Measurements from ENCODE around the gene EMX2.

Gene EMX2

DNA sequence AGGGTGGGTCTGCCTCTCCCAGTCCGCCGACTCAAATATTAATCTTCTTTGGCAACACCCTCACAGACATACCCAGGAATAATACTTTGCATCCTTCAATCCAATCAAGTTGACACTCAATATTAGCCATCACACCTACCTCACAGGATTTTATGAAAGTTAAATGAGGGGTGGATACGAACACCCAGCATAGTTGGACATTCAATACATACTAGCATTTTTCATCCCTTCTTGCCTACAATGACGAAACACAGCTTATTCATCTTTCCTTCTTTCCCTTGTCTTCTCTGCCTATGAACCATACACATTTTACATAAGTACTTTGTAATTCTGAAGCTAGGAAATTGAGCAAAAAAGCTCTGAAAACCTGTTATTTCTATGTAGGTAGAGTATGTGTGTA, 48.5 kb downstream of the EMX2 start:
- no peak overlapping the region for H3K4me3 ChIP-seq (ENCODE audit: low read depth, low read length)
- TF ChIP-seq, protein P1, sequence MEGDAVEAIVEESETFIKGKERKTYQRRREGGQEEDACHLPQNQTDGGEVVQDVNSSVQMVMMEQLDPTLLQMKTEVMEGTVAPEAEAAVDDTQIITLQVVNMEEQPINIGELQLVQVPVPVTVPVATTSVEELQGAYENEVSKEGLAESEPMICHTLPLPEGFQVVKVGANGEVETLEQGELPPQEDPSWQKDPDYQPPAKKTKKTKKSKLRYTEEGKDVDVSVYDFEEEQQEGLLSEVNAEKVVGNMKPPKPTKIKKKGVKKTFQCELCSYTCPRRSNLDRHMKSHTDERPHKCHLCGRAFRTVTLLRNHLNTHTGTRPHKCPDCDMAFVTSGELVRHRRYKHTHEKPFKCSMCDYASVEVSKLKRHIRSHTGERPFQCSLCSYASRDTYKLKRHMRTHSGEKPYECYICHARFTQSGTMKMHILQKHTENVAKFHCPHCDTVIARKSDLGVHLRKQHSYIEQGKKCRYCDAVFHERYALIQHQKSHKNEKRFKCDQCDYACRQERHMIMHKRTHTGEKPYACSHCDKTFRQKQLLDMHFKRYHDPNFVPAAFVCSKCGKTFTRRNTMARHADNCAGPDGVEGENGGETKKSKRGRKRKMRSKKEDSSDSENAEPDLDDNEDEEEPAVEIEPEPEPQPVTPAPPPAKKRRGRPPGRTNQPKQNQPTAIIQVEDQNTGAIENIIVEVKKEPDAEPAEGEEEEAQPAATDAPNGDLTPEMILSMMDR (IDR thresholded peaks at IDR 0.05; ENCODE audit: borderline replicate concordance, insufficient read depth, low read depth, low read length): no peak

DNA sequence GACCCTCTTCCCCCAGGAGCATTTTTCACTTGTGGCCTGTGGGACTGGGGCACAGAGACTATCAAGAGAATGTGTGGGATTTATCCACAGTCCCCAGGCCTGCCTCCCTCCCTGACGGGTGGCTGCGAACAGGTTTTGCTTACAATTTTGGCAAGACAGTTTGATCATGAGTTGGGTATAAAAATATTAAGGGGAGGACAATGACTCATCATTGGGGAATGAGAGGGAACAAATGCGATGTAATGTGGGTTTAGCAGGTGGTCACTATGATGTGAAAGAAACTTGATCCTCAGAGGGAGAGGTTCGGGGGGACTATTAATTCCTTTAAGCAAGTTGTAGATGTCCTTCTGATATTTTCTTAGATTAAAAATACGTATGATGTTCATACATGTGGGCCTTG, 52.2 kb downstream of the EMX2 start:
- no peak overlapping the region for H3K4me3 ChIP-seq (ENCODE audit: low read depth, low read length)

DNA sequence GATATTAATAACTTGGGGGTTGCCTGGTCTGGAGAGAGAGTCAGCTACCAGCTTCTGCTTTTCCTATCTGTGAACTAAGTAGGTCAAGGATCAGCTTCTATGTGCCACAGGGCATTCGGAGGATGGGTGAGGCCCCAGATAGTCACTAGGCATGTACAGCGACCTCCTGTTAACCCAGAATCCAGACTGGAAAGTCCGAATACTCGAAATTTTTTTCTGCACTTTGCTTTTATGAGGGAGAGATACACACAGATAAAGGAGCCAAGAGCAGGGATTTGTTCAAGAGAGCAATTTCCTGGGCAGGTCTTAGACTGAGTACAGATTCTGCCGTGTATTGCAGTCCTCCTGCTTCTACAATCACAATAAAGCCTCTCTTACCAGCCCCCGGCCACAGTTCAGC, 54.2 kb downstream of the EMX2 start:
- no peak overlapping the region for H3K4me3 ChIP-seq (ENCODE audit: low read depth, low read length)
- TF ChIP-seq, protein P1 (IDR thresholded peaks at IDR 0.05; ENCODE audit: borderline replicate concordance, insufficient read depth, low read depth, low read length): no peak

More for the DNA sequence above, 52.2 kb downstream of the EMX2 start:
- TF ChIP-seq, protein P1 (IDR thresholded peaks at IDR 0.05; ENCODE audit: borderline replicate concordance, insufficient read depth, low read depth, low read length): no peak

DNA sequence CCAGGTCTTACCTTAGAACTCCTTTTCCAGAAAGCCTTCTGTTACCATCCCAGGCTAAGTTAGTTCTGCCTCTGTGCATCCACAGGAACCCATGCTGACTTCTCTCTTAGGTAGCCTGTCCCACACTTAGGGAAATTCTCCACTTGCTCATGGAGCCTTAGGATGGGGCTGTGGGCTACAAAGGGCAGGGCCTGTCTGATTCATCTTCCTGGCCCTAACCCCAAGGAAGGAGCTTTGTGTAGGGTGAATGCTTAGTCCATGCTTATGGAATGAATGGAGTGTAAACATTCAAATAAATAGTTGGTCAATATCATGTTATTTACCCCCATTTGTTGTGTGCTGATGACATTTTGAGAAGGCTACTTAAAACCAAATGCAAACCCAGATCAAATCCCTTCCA, 54.7 kb downstream of the EMX2 start:
- H3K4me3 ChIP-seq (ENCODE audit: low read depth, low read length): no peak overlapping the region
- TF ChIP-seq, protein P1 (IDR thresholded peaks at IDR 0.05; ENCODE audit: borderline replicate concordance, insufficient read depth, low read depth, low read length): no peak

All from GM12875 (cell line).